ENCODE measurements around the gene FOXO1.

Gene FOXO1

GRCh38 chr13:40599124-40599523 is 67.3 kb downstream of the FOXO1 start:
- no peak overlapping the region for H2AFZ ChIP-seq (ENCODE audit: low read depth, low read length, severe bottlenecking)
- H4K20me1 ChIP-seq (ENCODE audit: low read depth, low read length): peaks cover 6% of the 10 kb centered on the region; the same call in 1 of the 2 replicates
- H3K4me2 ChIP-seq (ENCODE audit: low read depth, low read length, poor library complexity, severe bottlenecking): peak overlapping the region; percentile 87

GRCh38 chr13:40598569-40598968 is 67.9 kb downstream of the FOXO1 start:
- H3K9me3 ChIP-seq (ENCODE audit: insufficient read depth, low read length): no peaks in the 10 kb centered on the region
- peak overlapping the region; percentile 87 for H3K4me2 ChIP-seq (ENCODE audit: low read depth, low read length, poor library complexity, severe bottlenecking)

More at GRCh38 chr13:40599124-40599523, 67.3 kb downstream of the FOXO1 start:
- H3K9me3 ChIP-seq (ENCODE audit: insufficient read depth, low read length): no peaks in the 10 kb centered on the region
- peak overlapping the region; percentile 41 for H3K9ac ChIP-seq (ENCODE audit: low read length)
- H3K4me3 ChIP-seq (ENCODE audit: insufficient read depth, low read length, poor library complexity, severe bottlenecking): peak overlapping the region; percentile 24
- TF ChIP-seq CTCF (IDR thresholded peaks at IDR 0.05; ENCODE audit: insufficient read depth, low read length, poor library complexity, severe bottlenecking) (no peak), EZH2phosphoT487 (conservative IDR thresholded peaks at IDR 0.05; ENCODE audit: low read length) (no peak)
- peak overlapping the region; percentile 92 for H3K27ac ChIP-seq (ENCODE audit: low read depth, low read length)
- peaks cover 100% of the 10 kb centered on the region for H3K79me2 ChIP-seq (ENCODE audit: insufficient read depth, low read length)
- H3F3A ChIP-seq (ENCODE audit: insufficient read depth): peaks cover 88% of the 10 kb centered on the region
- H3K9me2 ChIP-seq (replicated peaks; ENCODE audit: insufficient read depth, low read length): no peaks in the 10 kb centered on the region
- H3K36me3 ChIP-seq (ENCODE audit: low read length): no peaks in the 10 kb centered on the region
- H3K27me3 ChIP-seq (ENCODE audit: low read length): no peaks in the 10 kb centered on the region

GRCh38 chr13:40597735-40598365 is 68.6 kb downstream of the FOXO1 start:
- Histone ChIP-seq H3K4me2 (ENCODE audit: low read depth, low read length, poor library complexity, severe bottlenecking) (peak overlapping the region; percentile 87), H3K27ac (ENCODE audit: low read depth, low read length) (peak overlapping the region; percentile 92), H3K36me3 (ENCODE audit: low read length) (no peaks in the 10 kb centered on the region), H3K79me2 (ENCODE audit: insufficient read depth, low read length) (peaks cover 100% of the 10 kb centered on the region), H3K27me3 (ENCODE audit: low read length) (no peaks in the 10 kb centered on the region), H3F3A (ENCODE audit: insufficient read depth) (peaks cover 86% of the 10 kb centered on the region), H3K9me2 (replicated peaks; ENCODE audit: insufficient read depth, low read length) (no peaks in the 10 kb centered on the region), H4K20me1 (ENCODE audit: low read depth, low read length) (peaks cover 6% of the 10 kb centered on the region; the same call in 1 of the 2 replicates), H3K4me3 (ENCODE audit: insufficient read depth, low read length, poor library complexity, severe bottlenecking) (peak overlapping the region; percentile 10), H3K9me3 (ENCODE audit: insufficient read depth, low read length) (no peaks in the 10 kb centered on the region), H2AFZ (ENCODE audit: low read depth, low read length, severe bottlenecking) (no peak overlapping the region), H3K9ac (ENCODE audit: low read length) (peak overlapping the region; percentile 41)
- TF ChIP-seq EZH2phosphoT487 (conservative IDR thresholded peaks at IDR 0.05; ENCODE audit: low read length): no peak
- TF ChIP-seq CTCF (IDR thresholded peaks at IDR 0.05; ENCODE audit: insufficient read depth, low read length, poor library complexity, severe bottlenecking): no peak

More at GRCh38 chr13:40598569-40598968, 67.9 kb downstream of the FOXO1 start:
- no peaks in the 10 kb centered on the region for H3K36me3 ChIP-seq (ENCODE audit: low read length)
- H3K79me2 ChIP-seq (ENCODE audit: insufficient read depth, low read length): peaks cover 100% of the 10 kb centered on the region
- H2AFZ ChIP-seq (ENCODE audit: low read depth, low read length, severe bottlenecking): no peak overlapping the region
- H3K27ac ChIP-seq (ENCODE audit: low read depth, low read length): peak overlapping the region; percentile 92
- H3K9me2 ChIP-seq (replicated peaks; ENCODE audit: insufficient read depth, low read length): no peaks in the 10 kb centered on the region
- peak overlapping the region; percentile 7 for H3K4me3 ChIP-seq (ENCODE audit: insufficient read depth, low read length, poor library complexity, severe bottlenecking)
- H3K27me3 ChIP-seq (ENCODE audit: low read length): no peaks in the 10 kb centered on the region
- H3K9ac ChIP-seq (ENCODE audit: low read length): peak overlapping the region; percentile 41
- H4K20me1 ChIP-seq (ENCODE audit: low read depth, low read length): peaks cover 6% of the 10 kb centered on the region; the same call in 1 of the 2 replicates
- TF ChIP-seq CTCF (IDR thresholded peaks at IDR 0.05; ENCODE audit: insufficient read depth, low read length, poor library complexity, severe bottlenecking): no peak
- no peak for TF ChIP-seq EZH2phosphoT487 (conservative IDR thresholded peaks at IDR 0.05; ENCODE audit: low read length)
- H3F3A ChIP-seq (ENCODE audit: insufficient read depth): peaks cover 88% of the 10 kb centered on the region

Data from SU-DHL-6 (cell line).